HG03575 (cell line): ENCODE data around the gene NUDT6.
"Not testable (repeated sequence)": the region's sequence is repeated elsewhere in the genome, so short reads cannot be mapped to it uniquely, and the experiment has no call there.

Experiments
- ATAC-seq: cut with Tn5 transposase; IDR thresholded peaks from one replicate; pipeline ENCODE4 v1.9.1; 2021; ENCODE audit not compliant: unreplicated experiment, insufficient number of reproducible peaks, low FRiP score; ENCODE audit errors: extremely low read depth

The NUDT6 gene, protein sequence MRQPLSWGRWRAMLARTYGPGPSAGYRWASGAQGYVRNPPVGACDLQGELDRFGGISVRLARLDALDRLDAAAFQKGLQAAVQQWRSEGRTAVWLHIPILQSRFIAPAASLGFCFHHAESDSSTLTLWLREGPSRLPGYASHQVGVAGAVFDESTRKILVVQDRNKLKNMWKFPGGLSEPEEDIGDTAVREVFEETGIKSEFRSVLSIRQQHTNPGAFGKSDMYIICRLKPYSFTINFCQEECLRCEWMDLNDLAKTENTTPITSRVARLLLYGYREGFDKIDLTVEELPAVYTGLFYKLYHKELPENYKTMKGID

DNA sequence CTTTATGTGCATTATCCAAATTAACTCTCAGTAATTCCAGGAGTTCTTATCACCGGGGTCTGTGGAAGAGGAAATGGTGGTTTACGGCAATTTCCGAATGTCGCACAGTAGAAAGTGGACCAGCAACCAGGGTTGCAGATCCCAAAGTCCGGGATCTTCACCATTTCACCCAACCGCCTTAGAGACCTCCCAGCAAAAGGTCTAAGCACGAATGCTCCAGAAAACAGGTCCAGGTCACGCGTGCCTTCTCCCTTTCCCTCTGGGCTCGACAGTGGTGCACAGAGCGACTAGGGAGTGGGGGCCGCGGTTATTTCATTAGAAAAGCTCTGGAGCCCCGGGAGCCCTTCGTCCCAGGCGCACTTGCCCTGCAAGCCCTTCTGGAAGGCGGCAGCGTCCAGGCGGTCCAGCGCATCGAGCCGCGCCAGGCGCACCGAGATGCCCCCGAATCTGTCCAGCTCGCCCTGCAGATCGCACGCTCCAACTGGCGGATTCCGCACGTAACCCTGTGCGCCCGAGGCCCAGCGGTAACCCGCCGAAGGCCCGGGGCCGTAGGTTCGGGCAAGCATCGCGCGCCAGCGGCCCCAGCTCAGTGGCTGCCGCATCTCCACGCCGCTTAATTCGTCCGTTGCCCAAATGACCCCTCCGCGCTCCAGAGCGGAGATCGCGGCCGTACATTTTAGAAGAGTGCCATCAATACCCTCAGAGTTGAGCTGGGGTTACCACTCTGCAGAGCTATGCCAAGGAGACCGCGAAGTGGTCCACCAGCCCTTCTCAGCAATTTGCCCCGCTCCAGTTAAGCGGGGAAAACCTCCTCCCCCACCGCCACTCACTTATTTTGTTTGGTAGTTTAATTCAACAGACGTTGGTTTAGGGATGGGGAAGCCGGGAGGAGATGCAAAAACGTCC, at the start of gene NUDT6:
TSS of gene NUDT6 (minus strand) at position 627 of the 906 bp plus-strand sequence. CDS start at position 602, 25 bp downstream.
- ATAC-seq: peak; percentile 36

GRCh38 chr4:122968227-122968812, 45.9 kb upstream of the NUDT6 start:
- no peak for ATAC-seq

DNA sequence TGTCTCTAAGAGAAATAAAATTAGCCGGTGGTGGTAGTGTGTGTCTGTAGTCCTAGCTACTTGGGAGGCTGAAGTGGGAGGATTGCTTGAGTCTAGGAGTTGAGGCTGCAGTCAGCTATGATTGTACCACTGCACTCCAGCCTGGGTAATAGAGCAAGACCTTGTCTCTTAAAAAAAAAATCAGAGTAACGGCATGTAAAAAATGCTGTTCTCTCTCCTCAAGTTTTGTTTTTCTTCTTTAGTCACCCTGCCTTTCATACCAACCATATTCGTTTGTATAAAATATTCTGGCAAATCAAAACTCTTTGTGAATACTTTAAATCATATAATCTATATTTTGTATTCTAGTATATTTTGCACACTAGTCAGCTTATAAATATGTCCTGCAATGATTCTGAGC, 44.8 kb upstream of the NUDT6 start:
- no peak for ATAC-seq

GRCh38 chr4:122966201-122966600, 43.8 kb upstream of the NUDT6 start:
- no peak for ATAC-seq

- ATAC-seq: no peak
These were observed 40.8 kb upstream of the NUDT6 start for GRCh38 chr4:122963216-122963615.

DNA sequence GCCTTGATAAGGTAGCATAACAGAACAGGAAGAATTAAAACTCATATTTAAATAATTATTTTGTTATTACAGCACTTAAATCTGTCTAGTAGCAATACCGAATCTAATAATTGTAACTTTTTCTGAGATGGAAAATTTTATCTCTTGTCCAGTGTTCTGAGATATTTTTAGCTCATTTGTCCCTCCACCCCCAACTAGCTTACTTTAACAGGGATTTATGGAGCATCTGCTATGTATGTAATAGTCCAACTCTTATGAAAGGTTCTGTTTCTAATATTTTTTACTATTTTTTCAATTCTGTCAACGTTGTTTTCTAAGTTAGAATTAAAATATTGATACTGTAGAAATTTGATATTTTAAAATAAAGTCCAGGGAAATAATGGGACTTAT, 38.2 kb upstream of the NUDT6 start:
- no peak for ATAC-seq

- ATAC-seq: no peak
These were observed 37.7 kb upstream of the NUDT6 start for GRCh38 chr4:122959981-122960610.

DNA sequence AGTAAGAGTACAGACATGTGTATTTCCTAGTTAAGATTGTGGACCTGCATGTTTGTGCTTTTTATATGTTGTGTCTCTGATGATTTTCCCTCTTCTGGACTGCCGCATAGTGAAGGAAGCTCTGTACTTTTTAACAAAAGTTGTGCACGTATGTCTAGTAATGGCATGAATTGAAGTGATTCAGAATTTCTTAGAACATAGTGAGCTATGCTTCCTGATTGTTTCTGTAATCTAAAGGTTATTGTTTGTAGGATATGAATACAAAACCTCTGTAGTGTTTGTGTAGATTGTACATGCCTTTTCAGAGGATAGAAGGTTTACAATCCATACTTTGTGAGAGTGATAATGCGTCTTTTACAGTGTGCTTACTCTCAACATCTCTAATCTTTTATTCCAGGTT, 37.0 kb upstream of the NUDT6 start:
- ATAC-seq: no peak

DNA sequence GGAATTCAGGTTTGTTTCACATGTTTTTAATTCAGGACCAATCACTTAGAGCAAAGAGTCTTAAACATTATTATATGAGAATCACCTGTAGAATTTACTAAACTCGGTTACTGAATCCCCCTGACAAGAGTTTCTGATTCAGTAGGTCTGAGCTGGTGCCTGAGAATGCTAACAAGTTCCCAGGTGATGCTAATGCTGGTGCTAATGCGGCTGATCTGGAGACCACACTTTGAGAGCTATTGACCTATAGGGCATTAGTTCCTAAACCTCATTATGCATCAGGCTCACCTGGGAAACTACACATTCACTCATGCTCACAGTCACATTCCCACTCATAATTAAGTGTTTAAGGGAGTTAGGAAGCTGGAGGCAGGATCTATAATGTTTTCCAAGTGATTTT, 36.1 kb upstream of the NUDT6 start:
- no peak for ATAC-seq

DNA sequence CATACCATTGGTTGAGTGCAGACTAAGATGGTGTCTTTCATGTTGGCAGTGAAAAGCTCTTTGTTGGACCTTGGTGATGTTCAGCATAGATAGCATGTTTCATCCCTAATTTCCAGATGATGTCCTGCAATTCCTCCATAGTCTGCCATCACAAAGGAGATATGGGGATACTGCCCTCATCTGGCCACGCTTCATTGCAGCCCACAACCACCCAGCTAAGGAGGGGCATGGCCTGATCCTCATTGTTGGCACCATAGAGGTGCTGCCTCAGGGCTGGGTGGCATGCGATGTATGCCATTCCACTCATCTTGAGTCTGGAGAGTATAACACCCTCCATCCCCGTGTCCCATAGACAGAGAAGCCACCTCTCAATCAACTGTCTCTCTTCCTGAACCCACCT, 31.5 kb upstream of the NUDT6 start:
- no peak for ATAC-seq

DNA sequence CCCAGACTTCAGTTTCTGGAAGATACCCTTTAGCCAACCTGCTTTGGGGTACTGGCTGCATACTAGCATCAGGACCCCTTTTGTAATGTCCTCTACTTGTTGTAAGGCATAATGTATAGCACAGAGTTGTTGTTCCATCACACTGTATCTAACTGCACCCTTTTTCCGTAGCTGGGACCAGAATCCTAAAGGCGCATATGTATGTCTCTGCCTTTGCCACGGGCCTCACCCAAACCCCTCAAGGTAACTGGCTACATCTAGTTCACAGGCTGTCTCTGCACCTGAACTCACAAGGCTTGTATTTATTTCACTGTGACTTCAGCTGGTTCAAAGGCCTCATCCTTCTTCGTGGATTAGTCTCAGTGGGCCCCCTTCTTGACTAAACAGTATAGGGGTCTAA, 29.6 kb upstream of the NUDT6 start:
- no peak for ATAC-seq

DNA sequence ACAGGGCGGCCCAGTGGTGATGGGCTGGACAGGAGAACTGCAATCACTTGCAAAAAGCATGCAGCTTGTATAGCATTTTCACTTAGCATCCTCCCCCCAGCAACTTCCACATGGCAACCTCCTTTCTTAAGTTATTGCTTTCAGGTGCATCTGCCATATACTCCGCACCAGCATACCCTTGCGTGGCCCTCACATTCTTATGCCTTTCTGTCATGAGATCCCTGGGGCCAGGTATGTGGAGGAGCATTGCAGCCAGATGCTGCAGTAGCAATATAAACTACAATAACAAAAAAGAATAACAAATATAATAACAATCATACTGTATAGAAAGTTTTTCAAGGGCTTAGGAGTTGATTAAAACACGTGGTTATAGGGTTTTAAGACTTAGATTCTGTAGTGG, 26.3 kb upstream of the NUDT6 start:
- no peak for ATAC-seq

DNA sequence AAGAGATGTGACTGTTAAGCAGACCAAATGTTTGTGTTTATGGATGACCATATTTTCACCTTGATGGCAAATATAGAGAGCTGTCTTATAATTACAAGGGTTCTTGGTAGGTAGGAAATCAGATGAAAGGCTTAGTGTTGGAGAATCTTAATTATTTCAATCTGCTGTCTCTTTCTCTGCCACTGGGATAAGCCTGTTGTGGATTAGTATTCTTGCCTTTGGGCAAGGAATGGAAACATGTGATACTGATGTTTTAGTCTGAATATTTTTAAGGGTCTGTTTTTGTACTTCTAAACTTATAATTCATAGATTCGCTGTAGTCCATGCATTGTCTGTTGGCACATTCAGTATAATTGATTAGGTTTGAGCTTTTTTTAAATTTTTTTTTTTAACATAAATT, 23.7 kb upstream of the NUDT6 start:
- no peak for ATAC-seq

- not testable (repeated sequence) for ATAC-seq
These were observed 22.7 kb upstream of the NUDT6 start for GRCh38 chr4:122945136-122945535.

GRCh38 chr4:122932763-122933162, 10.4 kb upstream of the NUDT6 start:
- ATAC-seq: no peak

- no peak for ATAC-seq
These were observed 8.5 kb upstream of the NUDT6 start for GRCh38 chr4:122930862-122931261.

GRCh38 chr4:122928930-122929329, 6.5 kb upstream of the NUDT6 start:
- ATAC-seq: no peak

DNA sequence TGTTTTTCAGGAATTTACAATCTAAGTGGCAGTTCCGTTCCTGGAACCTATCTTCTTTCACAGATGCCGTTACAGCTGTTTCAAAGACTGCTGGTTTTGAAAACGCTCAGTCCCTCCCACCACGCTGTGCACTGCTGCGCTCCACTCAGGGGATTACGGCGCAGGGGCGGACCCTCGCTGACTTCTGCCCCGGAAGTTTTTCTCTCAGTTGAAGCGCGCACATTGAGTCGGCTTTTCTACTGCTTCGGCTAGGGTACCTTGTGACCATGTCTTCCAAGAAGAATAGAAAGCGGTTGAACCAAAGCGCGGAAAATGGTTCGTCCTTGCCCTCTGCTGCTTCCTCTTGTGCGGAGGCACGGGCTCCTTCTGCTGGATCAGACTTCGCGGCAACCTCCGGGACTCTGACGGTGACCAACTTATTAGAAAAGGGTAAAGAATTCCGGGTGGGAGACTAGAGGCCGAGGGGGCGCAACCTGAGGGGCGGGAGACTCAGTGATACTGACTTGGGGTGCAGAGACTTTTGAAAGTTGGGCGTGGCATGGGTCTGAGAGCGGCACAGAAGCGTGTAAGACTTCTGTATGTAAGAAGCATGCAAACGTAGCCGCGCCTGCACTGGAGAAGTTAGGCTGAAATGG, 597 bp upstream of the NUDT6 start:
- peak; percentile 79 for ATAC-seq

DNA sequence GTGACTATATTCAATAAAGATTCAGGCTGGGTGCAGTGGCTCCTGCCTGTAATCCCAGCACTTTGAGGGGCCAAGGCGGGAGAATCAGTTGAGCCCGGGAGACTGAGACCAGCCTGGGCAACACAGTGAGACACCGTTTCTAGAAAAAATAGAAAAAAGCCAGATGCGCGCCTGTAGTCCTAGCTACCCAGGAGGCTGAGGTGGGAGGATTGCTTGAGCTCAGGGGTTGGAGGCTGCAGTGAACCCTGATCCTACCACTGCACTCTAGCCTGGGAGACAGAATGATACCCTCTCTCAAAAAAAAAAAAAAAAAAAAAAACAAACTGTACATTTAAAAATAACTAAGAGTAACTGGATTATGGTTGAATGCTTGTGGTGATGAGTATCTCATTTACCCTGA, 1.1 kb downstream of the NUDT6 start:
- ATAC-seq: no peak
